HG02610 (cell line): Measurements from ENCODE around the gene MORN1.

Experiments
- ATAC-seq: cut with Tn5 transposase; IDR thresholded peaks from one replicate; pipeline ENCODE4 v1.9.1; 2021; ENCODE audit warnings: mild to moderate bottlenecking, moderate library complexity; ENCODE audit not compliant: unreplicated experiment

MORN1 gene

DNA sequence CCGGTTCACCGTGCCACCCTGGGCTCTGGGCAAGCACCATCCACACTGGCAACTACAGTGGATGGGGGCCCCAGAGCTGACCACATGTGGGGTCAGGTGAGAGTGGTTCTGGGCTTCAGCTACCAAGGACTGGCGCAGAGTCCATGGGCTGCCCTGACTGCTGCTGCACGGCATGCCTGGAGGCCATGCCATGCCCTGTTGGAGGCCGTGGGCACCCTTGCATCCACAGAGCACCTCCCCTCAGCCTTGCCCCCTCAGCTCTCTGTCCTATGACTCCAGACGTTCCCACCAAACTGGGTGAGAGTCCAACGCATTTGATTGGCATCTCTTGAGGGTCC, 15.5 kb downstream of the MORN1 start:
- ATAC-seq = no peak

DNA sequence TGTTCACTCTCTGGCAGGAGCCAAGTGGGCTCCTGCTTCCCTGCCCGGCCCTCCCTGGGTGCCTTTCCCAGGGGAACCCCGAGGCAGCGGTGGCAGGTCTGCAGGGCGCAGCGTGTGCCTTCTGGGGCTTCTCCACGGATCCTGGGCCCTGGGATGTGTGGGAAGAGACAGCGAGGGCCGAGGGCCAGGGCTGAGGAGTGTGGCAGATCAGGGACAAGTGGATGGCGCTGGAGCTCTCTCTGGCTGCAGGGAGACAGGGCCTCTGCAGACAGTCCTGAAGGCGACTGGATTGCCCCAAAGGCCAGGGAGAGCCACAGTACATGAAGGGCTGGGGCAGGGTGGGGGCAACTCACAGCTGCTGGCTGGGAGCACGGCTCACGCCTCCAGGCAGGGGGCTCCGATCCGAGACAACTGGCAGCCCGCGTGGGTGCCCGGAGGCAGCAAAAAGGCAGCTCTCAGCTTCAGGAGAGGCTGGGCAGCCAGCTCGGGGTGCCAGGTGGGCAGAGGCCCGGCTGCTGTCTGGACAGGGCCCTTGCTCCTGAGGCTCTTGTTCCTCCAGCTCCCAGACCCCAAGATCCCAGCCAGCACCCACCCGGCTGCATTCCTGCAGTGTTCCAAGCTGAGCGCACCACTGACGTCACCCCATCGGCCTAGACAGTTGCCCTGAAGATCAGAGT, 16.0 kb downstream of the MORN1 start:
- ATAC-seq = no peak

DNA sequence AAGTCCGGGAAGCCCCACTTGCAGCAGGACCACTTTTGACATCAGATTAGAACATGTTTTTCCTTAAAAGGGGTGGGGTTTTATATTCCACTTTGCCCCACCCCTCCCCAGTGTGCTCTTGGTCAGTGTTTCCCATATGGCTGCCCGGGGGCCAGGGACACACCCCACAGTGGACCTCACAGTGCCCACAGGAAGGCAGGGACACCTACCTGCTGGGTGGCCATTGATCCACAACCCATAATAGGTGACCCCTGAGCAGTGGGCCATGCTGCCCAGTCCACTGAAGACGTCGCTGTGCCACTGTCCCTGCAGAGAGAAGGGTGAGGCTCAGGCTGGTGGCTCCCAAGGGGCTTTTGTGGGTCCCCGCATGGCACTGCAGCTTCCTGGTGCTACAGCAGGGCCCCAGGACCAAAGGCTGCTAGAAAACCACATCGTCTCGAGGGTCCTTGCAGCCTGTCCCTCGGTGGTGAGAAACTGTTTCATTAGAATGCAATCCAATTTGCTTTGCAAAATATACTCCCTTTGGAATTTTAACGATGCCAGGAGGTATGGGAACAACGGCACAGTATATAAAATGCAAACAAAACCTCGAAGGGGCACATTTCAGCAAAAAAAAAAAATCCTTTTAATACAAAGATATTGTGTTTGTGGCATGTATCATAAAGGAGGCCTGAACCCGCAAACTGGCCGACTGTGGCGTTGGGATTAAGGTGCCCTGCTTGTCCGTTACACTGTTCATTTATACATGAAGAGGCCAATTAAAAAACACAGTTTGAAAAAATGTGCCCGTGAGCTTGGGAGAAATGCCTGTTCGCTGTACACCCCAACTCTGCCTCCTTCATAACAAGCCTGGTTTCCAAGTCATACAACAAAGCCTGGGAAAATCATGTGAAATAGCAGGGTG, 16.9 kb downstream of the MORN1 start:
- no peak for ATAC-seq

DNA sequence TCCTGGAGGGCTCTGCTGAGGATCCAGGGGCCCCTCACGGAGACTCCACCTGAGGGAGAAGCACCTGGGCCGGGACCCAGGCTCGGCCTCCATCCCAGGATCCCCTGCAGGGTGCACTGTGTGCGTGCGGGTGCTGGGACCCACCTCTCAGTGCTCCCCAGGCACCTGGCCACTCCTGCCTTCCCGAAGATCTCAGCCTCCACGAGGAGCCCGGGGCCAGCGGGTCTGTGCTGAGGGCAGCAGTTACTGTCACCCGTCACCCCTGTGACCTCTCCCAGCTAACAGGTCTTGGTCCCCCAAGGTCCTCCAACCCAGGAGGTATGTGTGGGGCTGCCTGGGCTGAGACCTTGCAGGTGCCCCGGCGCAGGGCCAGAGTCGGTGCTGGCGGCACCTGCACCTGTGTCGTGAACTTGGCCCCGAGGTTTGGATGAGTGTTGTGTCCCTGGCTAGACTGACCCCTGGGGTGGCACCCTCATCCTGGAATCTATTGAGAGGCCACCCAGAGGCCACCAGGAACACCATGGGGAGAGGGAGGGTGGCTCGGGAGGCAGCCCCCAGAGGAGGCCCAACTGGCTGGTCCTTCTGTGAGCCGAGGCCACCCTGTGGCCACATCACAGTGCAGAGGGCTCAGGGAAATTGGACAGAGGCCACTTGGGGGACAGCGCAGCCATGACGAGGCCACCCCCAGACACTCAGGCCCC, 17.7 kb downstream of the MORN1 start:
- no peak for ATAC-seq

DNA sequence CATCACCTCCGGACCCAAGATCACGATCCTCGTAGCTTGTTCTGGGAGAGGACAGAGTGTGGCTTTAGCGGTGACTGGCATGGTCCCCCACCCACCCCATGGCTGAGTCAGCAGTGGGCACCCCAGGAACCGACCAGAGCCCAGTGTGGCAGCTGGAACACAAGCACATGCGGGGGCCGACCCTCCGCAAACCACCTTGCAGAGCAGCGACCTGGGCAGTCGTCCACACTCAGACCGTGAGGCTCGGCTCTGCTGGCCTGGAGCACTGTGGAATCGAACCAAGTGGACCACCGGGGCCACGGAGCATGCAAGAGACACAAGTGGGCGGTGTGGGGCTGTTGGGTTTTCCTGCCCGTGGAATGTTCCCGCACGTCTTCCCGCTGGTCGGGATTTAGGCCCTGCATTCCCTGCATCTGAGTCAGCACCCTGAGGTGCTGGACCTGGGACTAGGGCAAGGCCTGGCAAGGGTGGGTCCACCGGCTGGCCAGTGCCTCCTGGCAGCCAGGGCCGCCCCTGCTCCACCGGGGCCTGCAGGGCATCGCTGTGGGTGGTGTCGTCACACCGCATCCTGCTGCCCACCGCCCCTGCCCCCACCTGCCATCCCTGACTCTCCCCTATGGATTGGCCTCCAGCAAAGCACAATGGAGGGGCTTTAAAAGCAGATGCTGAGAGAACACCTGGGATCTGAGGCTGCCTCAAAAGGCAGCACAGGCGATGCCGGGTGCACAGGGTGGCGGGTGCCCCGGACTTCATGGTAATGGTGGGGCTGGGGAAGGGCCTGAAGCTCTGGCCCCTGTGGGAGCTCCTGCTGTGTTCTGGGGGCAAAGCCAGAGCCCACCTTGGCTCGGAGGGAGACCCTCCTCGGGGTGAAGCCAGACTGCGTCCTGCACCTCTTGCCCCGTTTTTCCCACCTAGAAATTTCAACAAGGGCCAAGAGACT, 18.5 kb downstream of the MORN1 start:
- no peak for ATAC-seq

DNA sequence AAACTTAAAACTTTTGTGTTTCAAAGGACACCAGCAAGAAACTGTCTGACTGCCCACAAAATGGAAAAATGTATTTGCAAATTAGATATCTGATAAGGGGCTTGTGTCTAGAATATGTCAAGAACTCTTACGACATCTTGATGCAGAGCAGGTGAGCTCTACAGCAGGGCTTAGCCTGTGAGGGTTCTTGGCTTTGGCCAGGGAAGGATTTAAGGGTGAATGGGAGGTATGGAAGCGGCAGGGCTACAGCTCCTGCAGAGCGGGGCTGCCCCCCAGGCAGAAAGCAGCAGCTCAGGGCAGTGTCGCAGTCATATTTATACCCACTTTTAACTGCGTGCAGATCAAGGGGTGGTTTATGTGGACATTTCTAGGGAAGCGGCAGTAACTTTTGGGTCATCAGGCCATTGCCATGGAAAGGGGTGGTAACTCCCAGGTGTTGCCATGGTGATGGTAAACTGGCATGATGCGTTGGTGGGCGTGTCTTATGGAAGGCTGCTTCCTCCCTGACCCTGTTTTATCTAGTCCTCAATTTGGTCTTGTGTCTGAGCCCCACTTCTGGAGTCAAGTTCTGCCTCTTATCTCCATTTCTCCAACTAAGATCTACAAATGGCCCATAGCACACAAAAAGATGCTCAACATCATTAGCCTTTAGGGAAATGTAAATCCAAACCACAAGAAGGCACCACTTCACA, 23.2 kb downstream of the MORN1 start:
- no peak for ATAC-seq

DNA sequence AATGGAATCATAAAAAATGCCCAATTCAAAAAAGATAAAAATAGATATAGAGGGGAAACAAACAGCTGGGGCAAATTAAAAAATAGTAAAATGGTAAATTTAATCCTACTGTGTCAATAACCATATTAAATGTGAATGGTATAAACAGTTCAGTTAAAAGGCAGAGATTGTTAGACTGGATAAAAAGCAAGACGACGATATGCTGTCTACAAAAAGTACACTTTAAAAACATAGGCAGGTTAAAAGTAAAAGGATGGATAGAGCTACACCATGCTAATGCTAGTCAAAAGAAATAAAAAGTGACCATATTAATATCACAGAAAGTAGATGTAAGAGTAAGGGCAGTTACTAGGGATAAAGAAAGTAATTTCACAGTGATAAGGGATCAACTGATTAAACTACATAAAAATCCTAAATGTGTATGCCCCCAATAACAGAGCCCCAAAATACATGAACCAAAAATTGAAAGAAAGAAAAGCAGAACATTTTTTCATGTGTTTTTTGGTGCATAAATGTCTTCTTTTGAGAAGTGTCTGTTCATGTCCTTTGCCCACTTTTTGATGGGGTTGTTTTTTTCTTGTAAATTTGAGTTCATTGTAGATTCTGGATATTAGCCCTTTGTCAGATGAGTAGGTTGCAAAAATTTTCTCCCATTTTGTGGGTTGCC, 27.4 kb downstream of the MORN1 start:
- ATAC-seq = no peak

DNA sequence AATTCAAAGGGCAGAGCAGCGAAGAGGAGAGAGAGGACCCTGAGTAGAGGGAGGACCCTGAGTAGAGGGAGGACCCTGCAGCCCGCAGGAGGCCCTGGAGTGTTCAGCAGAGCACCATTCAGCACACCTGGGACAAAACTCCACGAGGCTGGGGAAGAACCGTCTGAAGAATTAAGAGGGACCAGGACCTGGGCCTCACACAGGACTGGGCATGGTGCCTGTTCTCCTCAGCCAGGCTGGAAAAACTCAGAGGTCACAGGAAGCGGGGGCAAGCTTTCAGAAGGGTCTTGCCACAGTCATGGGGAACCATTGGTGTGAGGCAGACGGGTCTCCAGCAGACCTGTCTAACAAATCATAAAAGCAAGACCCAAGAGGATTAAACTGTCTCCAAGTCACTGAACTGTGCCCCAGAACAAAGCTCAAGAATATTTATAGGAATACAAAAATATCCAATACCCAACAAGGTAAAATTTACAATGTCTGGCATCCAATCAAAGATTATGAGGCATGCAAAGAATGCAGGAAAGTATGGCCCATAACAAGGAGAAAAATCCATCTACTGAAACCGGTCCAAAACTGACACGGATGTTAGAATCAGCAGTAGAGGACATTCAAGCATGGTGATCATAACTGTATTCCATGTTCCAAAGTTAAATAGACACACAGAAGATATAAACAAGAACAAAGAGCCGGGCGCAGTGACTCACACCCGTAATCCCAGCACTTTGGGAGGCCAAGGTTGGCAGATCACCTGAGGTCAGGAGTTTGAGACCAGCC, 30.6 kb downstream of the MORN1 start:
- ATAC-seq = no peak

DNA sequence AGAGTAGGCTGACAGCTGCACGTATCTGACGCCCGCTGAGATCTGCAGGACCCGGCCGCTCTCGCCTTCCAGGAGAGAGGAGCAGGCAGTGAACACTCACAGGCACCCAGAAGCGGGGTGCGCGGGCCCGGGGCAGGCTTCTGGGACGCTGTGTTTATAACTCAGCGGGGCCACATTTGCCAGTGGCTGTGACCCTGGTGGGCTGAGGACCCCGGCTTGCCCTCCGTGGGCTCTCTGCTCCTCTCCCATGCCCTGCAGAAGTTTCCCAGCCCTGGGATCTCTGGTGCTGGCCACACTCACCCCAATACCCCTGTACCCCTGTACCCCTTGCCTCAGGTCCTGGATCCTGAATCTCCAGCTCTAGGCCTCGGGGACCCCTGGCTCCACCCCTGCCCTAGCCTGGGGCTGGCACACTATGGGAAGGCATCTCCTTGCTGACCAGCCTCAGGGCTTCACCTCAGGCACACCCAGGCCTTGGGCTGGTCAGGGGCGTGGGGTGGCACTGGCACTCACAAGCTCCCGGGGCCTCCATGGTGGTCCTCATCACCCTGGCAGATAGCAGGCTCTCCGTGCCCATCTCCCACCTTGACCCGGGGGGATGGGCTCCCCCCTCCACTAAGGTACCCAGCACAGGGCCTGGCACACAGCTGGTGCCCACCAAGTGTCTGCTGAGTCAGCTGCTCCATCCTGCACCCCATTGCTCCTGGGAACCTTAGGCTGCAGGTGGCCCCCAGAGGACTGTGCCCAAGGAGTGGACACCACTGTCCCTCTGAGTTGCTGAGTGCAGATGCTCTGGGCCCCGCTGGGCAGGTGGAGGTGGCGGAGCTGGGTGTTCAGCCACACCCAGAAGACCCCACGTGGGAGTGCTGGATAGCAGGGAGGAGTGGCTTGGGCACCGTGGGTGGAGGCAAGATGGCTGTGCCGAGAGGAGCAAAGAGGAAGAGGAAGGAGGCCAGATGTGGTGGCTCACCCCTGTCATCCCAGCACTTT, 32.4 kb downstream of the MORN1 start:
- ATAC-seq = no peak

DNA sequence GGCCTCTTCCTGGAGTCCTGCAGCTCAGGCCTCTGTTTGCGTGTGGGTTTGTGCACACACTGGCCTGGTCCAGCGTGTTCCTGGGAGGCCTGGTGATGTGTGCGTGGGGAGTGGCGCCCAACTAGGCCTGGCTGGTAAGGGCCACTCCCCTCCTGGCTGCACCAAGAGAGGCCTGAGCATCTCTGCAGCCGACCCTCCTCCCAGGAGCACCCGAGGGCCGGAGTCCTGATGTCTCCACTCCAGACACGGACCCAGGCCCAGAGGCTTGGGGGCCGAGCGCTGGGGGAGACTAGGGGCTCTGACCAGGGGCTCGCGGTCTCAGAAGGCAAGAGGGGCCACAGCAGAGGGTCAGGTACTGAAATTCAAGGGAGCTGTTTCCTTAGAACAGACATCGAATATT, 33.3 kb downstream of the MORN1 start:
- no peak for ATAC-seq

DNA sequence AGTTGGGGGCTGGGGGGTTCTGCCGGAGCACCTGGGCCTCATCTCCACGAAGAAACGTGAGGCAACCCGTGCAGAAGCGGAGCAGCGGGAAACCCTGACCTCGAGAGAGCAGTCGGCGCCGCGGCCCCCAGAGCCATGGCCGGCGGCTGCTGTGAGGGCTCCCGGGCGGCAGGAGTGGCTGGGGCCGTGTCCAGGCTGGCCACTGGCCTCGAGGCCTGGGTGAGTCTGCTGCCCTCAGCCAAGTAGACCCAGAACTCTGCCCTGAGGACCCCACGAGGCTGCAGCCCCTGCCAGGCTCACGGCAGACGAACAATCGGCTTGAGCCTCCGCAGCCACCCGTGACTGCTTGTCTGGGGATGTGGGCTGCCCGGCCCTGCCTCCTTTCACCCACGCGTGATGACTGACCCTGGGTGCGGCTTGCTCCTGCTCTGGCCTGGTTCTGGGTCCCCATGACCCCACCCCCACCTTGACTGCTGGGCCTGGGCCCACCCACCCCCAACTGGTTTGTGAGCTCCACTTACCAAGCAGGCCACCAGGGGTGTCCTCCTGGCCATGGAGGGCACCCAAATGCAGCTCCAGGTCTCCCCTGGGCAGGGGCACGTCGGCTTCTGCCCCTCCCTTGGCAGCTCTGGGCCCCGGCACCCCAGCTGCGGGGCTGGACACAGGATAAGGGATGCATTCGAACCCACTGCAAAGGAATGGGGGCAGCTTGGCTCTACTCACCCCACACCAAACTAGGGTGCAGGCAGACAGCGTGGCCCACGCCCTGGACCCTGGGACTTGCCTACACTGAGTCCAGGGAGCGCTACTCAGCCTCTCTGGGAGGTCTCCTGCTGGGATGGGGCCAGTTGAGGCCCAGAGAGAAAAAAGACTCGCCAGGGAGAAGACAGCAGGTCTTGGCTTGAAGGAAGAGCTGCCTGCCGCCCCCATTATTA, 34.2 kb downstream of the MORN1 start:
- ATAC-seq = no peak

DNA sequence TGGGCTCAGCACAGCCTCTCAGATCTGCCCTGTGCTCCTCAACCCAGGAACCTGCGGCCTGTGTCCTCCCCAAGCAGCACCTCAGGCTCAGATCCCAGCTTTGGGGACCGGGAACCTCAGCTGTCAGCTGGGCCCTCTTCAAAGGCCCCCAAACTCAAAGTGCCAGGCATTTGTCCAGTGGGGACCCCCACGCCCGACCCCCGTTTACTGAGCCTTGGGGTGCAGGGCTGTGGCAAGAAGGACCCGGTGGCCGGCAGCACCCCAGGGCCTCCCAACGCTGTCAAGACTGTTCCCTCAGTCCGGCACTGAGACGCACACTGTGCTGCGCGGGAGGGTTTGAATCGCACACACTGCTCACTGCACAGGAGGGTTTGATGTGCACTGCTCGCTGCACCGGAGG, 35.0 kb downstream of the MORN1 start:
- no peak for ATAC-seq

DNA sequence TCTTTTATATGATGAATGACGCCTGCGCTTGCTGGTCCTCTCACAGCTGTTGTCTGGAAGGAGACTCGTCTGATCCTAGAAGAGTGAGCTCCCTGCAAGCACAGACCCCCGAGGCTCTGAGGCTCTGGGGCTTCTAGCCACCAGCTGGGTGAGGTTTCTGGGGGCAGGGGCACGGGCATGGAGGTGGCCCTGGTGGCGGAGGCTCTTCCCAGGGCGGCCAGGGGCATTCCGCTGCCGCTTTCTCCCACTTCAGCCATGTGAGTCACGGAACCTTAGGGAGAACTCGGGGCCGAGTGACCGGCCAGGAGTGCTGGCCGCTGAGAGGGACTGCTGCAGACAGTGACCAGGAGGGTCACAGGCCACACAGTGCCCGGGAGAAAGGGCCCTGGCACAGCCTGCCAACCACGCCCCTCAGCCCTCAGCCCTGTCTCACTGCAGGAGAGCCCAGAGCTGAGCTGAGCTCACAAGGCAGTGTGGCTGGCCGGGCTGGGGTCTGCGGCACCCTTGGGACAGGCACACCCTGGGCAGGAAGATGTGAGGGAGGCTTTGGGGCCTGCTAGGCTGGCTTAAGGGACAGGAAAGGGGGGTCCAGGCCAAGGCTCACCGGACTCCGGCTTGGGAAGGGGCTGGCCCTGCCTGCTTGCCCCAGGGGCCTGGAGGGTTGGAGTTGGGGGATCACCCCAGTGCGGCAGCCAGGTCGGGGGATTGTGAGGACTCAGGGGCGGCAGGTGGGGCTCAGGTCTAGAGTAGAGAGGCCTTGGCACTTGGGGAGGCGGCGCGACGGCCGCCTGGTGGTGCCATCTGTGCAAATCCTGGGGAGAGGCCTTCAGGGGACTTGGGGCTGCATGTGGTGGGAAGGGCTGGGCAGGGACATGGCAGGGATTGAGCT, 35.7 kb downstream of the MORN1 start:
- no peak for ATAC-seq

DNA sequence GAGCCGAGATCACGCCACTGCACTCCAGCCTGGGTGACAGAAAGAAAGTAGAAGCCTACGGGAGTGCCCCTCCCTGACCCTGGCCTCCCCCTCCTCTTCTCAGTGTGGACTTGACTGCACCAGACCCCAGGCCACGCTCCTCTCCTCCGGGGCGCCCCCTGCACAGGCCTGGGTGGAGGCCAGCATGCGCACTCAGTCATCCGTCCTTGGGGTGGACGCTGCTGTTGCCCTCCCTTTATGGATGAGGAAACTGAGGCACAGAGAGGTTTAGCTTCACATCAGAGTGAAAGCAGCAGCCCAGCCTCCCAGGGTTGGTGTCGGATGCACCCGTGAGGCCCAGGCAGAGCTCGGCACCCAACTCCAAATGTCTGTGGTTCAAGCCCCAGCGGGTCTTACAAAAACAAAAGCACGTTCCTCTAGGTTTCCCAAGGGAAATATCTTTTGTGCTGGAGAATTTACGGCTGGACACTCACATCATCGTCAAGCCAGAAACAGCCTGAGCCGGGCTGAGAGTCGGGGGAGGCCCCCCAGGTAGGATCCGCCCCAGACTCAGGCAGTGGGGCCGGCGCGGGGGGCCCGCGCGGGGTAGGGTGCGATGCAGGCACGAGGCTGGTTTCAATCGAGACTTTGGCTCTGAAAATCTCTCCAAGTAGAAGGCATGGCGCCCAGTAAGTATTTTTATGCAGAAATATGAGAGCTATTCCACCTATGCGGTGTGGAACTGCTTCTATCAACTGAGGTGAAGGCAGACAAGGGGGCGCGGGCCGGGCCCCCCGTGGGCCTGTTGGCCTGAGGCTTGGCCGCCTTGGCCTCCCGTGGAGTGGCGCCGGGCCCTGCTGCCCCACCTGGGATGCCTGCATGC, 36.6 kb downstream of the MORN1 start:
- ATAC-seq = no peak
